ENCODE results near the gene TEDDM1. TPM values are rescaled to one million over a fixed set of nuclear protein-coding genes. Genes with fewer than 3 reads are reported as not detected.
"Not testable (repeated sequence)": the region's sequence is repeated elsewhere in the genome, so short reads cannot be mapped to it uniquely, and the experiment has no call there.

TEDDM1 gene, protein sequence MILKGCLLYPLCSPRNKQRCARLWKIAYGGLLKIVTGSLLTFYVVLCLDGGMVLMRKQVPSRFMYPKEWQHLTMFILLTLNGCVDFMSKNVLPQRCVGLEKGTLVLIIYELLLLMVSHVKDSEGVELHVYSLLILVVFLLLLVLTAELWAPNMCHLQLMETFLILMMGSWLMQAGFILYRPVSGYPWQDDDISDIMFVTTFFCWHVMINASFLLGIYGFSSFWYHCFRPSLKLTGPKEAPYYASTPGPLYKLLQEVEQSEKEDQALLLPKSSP
- not detected for total RNA-seq
- under 1 TPM; 0.07 to 0.25 (median 0.18) TPM for polyA plus RNA-seq (ENCODE audit: insufficient read length in 6 of 6)
- long read RNA-seq, donor 1: 0 reads
- long read RNA-seq, donor 2, partial matches to known transcripts: 0 of 1 reads
- long read RNA-seq, donor 2, other reads (novel, unspliced or antisense): 0 of 1 reads
- long read RNA-seq, donor 3: 0 reads
- long read RNA-seq, donor 4: 0 reads
- long read RNA-seq, donor 5, partial matches to known transcripts: 0 of 3 reads
- long read RNA-seq, donor 5, other reads (novel, unspliced or antisense): 0 of 3 reads
- long read RNA-seq, donor 6: 0 reads
- long read RNA-seq, donor 7, partial matches to known transcripts: 0 of 1 reads
- long read RNA-seq, donor 7, other reads (novel, unspliced or antisense): 0 of 1 reads
- long read RNA-seq, donor 8, partial matches to known transcripts: 0 of 1 reads
- long read RNA-seq, donor 8, other reads (novel, unspliced or antisense): 0 of 1 reads
- long read RNA-seq, donor 9: 0 reads
- long read RNA-seq, donor 10: 0 reads
- long read RNA-seq, donor 11: 0 reads
- long read RNA-seq, donor 12, partial matches to known transcripts: 0 of 1 reads
- long read RNA-seq, donor 12, other reads (novel, unspliced or antisense): 0 of 1 reads

DNA sequence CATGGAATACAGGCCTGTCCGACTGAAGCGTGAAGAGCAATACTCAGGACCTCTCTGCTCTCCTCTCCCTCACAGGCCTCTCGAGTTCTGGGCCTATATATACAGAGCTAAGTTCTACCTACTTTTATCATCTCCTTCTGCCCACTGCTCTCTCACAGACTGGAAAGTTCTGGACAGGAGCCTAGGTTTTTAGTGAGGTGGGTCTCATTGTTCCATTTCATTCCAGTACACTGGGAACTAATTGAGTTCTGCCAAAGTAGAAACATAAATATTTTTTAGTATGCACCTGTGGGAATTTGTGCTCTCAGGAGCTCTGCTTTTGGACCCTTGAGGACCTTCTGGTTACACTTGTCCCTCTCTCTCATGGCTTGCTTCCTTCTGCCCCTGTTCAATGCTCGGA lies at the start of gene TEDDM1:
Gene TEDDM1, minus strand, starts transcription at position 101 of the 400 bp plus-strand sequence. CDS start 182 bp downstream, outside the sequence.
- ATAC-seq: no peak
- peaks cover 0 to 2% of the 10 kb centered on the region in 2 donors for H3K27me3 ChIP-seq
- no peaks in the 10 kb centered on the region for H3K36me3 ChIP-seq
- peaks cover 0 to 2% of the 10 kb centered on the region in 2 donors for H3K9me3 ChIP-seq
- H3K4me3 ChIP-seq: no peak within 1 kb of the TSS
- DNase-seq: no peak
- intact Hi-C loops (cut with DNase I): no loop called here
- no peak for TF ChIP-seq CTCF (IDR thresholded peaks at IDR 0.05)
- H3K27ac ChIP-seq: no peak within 1 kb of the TSS
- H3K4me1 ChIP-seq: peaks cover 0 to 25% of the 10 kb centered on the region in 2 donors

GRCh38 chr1:182450087-182450486 lies 49.6 kb upstream of the TEDDM1 start, which contains the start of gene RGSL1:
Gene RGSL1 (plus strand): TSS chr1:182450146. CDS start chr1:182450166, 20 bp downstream.
- no peaks in the 10 kb centered on the region for H3K36me3 ChIP-seq
- DNase-seq (no peak), ATAC-seq (no peak)
- no peaks in the 10 kb centered on the region for H3K9me3 ChIP-seq
- H3K27me3 ChIP-seq: no peaks in the 10 kb centered on the region
- no peak within 1 kb of the TSS for H3K4me3 ChIP-seq
- intact Hi-C loops (cut with DNase I): no loop called here
- H3K4me1 ChIP-seq: no peaks in the 10 kb centered on the region
- no peak within 1 kb of the TSS for H3K27ac ChIP-seq
- no peak for TF ChIP-seq CTCF (IDR thresholded peaks at IDR 0.05)

- no peaks in the 10 kb centered on the region for H3K36me3 ChIP-seq
- no peak overlapping the region for H3K4me3 ChIP-seq
- intact Hi-C loops (cut with DNase I): no loop called here
These were observed 47.2 kb upstream of the TEDDM1 start for GRCh38 chr1:182447660-182448059.

GRCh38 chr1:182447124-182447523 lies 46.7 kb upstream of the TEDDM1 start:
- DNase-seq, ATAC-seq, H3K27ac ChIP-seq: not testable (repeated sequence)

More at GRCh38 chr1:182447660-182448059, 47.2 kb upstream of the TEDDM1 start:
- TF ChIP-seq CTCF (IDR thresholded peaks at IDR 0.05): no peak
- Histone ChIP-seq H3K9me3 (no peaks in the 10 kb centered on the region), H3K27me3 (no peaks in the 10 kb centered on the region), H3K4me1 (no peaks in the 10 kb centered on the region), H3K27ac (no peak overlapping the region)
- DNase-seq: no peak
- no peak for ATAC-seq

GRCh38 chr1:182446033-182446669 lies 45.7 kb upstream of the TEDDM1 start:
- Histone ChIP-seq H3K4me1 (no peaks in the 10 kb centered on the region), H3K27me3 (no peaks in the 10 kb centered on the region), H3K9me3 (no peaks in the 10 kb centered on the region), H3K27ac (no peak overlapping the region), H3K4me3 (no peak overlapping the region), H3K36me3 (no peaks in the 10 kb centered on the region)
- DNase-seq (peak in 1 of 4 donors; percentile 9), ATAC-seq (peak; percentile 91)
- peak; percentile 48 to 51 for TF ChIP-seq CTCF (IDR thresholded peaks at IDR 0.05)
- intact Hi-C loops (cut with DNase I): no loop called here

More at GRCh38 chr1:182447124-182447523, 46.7 kb upstream of the TEDDM1 start:
- H3K27me3 ChIP-seq; H3K36me3 ChIP-seq; H3K4me3 ChIP-seq; H3K9me3 ChIP-seq; intact Hi-C loops (cut with DNase I); H3K4me1 ChIP-seq: not testable (repeated sequence)
